SU-DHL-6 (cell line): ENCODE results near the gene GSC.

ENCODE experiments used
- H2AFZ ChIP-seq: fragments of 200-600 bp; sonication (generic); 2 replicates; pipeline ENCODE4 v1.6.1; 2014; ENCODE audit warnings: low read depth, mild to moderate bottlenecking, moderate library complexity, mixed read lengths, antibody characterized with exemption, low read length; ENCODE audit not compliant: severe bottlenecking
- H3F3A ChIP-seq: fragments of 200-600 bp; shearing (Covaris generic); 2 replicates; pipeline ENCODE4 v1.6.0; 2016; ENCODE audit warnings: antibody characterized with exemption, mild to moderate bottlenecking; ENCODE audit not compliant: insufficient read depth
- H3K27ac ChIP-seq: fragments of 200-600 bp; sonication (generic); 2 replicates; pipeline ENCODE4 v1.5.1; 2016; ENCODE audit warnings: low read depth, mild to moderate bottlenecking, low read length, moderate library complexity, mixed read lengths
- H3K27me3 ChIP-seq: fragments of 200-600 bp; sonication (generic), shearing (Covaris generic); 2 replicates; pipeline ENCODE4 v1.6.0; 2014; ENCODE audit warnings: mild to moderate bottlenecking, low read length
- H3K36me3 ChIP-seq: fragments of 200-600 bp; sonication (generic); 2 replicates; pipeline ENCODE4 v1.6.1; 2014; ENCODE audit warnings: mild to moderate bottlenecking, low read length, mixed read lengths
- H3K4me2 ChIP-seq: fragments of 300-600, 200-600 bp; shearing (Covaris generic), sonication (generic); 2 replicates; pipeline ENCODE4 v1.6.0; 2014; ENCODE audit warnings: low read length, low read depth, mild to moderate bottlenecking; ENCODE audit not compliant: poor library complexity, severe bottlenecking
- H3K4me3 ChIP-seq: fragments of 200-600 bp; sonication (generic); 2 replicates; pipeline ENCODE4 v1.5.1; 2014; ENCODE audit warnings: antibody characterized with exemption, low read length, mild to moderate bottlenecking, mixed read lengths; ENCODE audit not compliant: insufficient read depth, poor library complexity, severe bottlenecking
- H3K79me2 ChIP-seq: fragments of 200-600 bp; sonication (generic); 2 replicates; pipeline ENCODE4 v1.6.1; 2014; ENCODE audit warnings: mild to moderate bottlenecking, low read length, moderate library complexity; ENCODE audit not compliant: insufficient read depth
- H3K9ac ChIP-seq: fragments of 200-600 bp; sonication (generic); 2 replicates; pipeline ENCODE4 v1.7.0; 2014; ENCODE audit warnings: mild to moderate bottlenecking, low read length
- H3K9me2 ChIP-seq: fragments of 200-600 bp; sonication (generic); replicated peaks from 2 replicates; pipeline ENCODE4 v1.6.1; 2014; ENCODE audit warnings: low read length; ENCODE audit not compliant: insufficient read depth
- H3K9me3 ChIP-seq: fragments of 200-600 bp; sonication (generic); 2 replicates; pipeline ENCODE4 v1.6.1; 2014; ENCODE audit warnings: low read length, mixed read lengths; ENCODE audit not compliant: insufficient read depth
- H4K20me1 ChIP-seq: fragments of 200-600 bp; sonication (generic); 2 replicates; pipeline ENCODE4 v1.6.1; 2014; ENCODE audit warnings: low read depth, mild to moderate bottlenecking, antibody characterized with exemption, low read length, moderate library complexity, mixed read lengths
- CTCF ChIP-seq: fragments of 200-600 bp; sonication (generic); IDR thresholded peaks from one replicate; pipeline ENCODE4 v1.5.1; 2017; ENCODE audit warnings: antibody characterized with exemption, mild to moderate bottlenecking, low read length, moderate library complexity; ENCODE audit not compliant: insufficient read depth, poor library complexity, severe bottlenecking
- EZH2phosphoT487 ChIP-seq: fragments of 200-600 bp; sonication (generic), shearing (Covaris generic); conservative IDR thresholded peaks from 2 replicates; pipeline ENCODE4 v1.6.1; 2018; ENCODE audit warnings: mild to moderate bottlenecking, antibody characterized with exemption, low read length, moderate library complexity, mixed read lengths

The GSC gene

GRCh38 chr14:94775871-94776210 is 5.9 kb upstream of the GSC start:
- no peak overlapping the region for H2AFZ ChIP-seq
- H3K9me2 ChIP-seq: no peaks in the 10 kb centered on the region
- H3K27me3 ChIP-seq: no peaks in the 10 kb centered on the region
- TF ChIP-seq EZH2phosphoT487 (no peak), CTCF (no peak)
- H3F3A ChIP-seq: no peaks in the 10 kb centered on the region
- H3K79me2 ChIP-seq: no peaks in the 10 kb centered on the region
- no peak overlapping the region for H3K27ac ChIP-seq
- no peak overlapping the region for H3K4me3 ChIP-seq
- no peaks in the 10 kb centered on the region for H3K9me3 ChIP-seq
- no peaks in the 10 kb centered on the region for H4K20me1 ChIP-seq
- H3K9ac ChIP-seq: no peak overlapping the region
- no peaks in the 10 kb centered on the region for H3K36me3 ChIP-seq
- H3K4me2 ChIP-seq: no peak overlapping the region

- H3K9me2 ChIP-seq: no peaks in the 10 kb centered on the region
- no peak overlapping the region for H3K9ac ChIP-seq
- H3K36me3 ChIP-seq: no peaks in the 10 kb centered on the region
- no peaks in the 10 kb centered on the region for H4K20me1 ChIP-seq
- H3K4me2 ChIP-seq: no peak overlapping the region
- H3K79me2 ChIP-seq: no peaks in the 10 kb centered on the region
- H3K27ac ChIP-seq: no peak overlapping the region
- no peaks in the 10 kb centered on the region for H3F3A ChIP-seq
- H3K27me3 ChIP-seq: no peaks in the 10 kb centered on the region
- no peak overlapping the region for H2AFZ ChIP-seq
- no peak overlapping the region for H3K4me3 ChIP-seq
- H3K9me3 ChIP-seq: no peaks in the 10 kb centered on the region
- no peak for TF ChIP-seq EZH2phosphoT487
- TF ChIP-seq CTCF: no peak
Measured at GRCh38 chr14:94775091-94775870, 5.4 kb upstream of the GSC start.

GRCh38 chr14:94774344-94775090 is 4.6 kb upstream of the GSC start:
- TF ChIP-seq EZH2phosphoT487 (no peak), CTCF (no peak)
- H3K4me3 ChIP-seq: no peak overlapping the region
- no peaks in the 10 kb centered on the region for H3K27me3 ChIP-seq
- H4K20me1 ChIP-seq: no peaks in the 10 kb centered on the region
- H3K36me3 ChIP-seq: no peaks in the 10 kb centered on the region
- no peaks in the 10 kb centered on the region for H3K9me3 ChIP-seq
- no peaks in the 10 kb centered on the region for H3K79me2 ChIP-seq
- H3K9me2 ChIP-seq: no peaks in the 10 kb centered on the region
- H3F3A ChIP-seq: no peaks in the 10 kb centered on the region
- no peak overlapping the region for H3K9ac ChIP-seq
- no peak overlapping the region for H2AFZ ChIP-seq
- no peak overlapping the region for H3K27ac ChIP-seq
- no peak overlapping the region for H3K4me2 ChIP-seq
